ENCODE measurements around the gene NAGPA.

- TF ChIP-seq POLR2A (IDR thresholded peaks at IDR 0.05) (no peak), CTCF (IDR thresholded peaks at IDR 0.05) (no peak), EP300 (IDR thresholded peaks at IDR 0.05) (no peak)
Observed at GRCh38 chr16:5010576-5011329, 23.0 kb downstream of the NAGPA start.
